Lower lobe of right lung (tissue), 2 donors: ENCODE measurements around the gene VRTN. TPM values are rescaled to one million over a fixed set of nuclear protein-coding genes. Genes with fewer than 3 reads are reported as not detected.

Experiments used
- ATAC-seq, 2 donors: fragments of 200-7000 bp; cut with Tn5 transposase; one replicate each; pipeline ENCODE4 v1.9.1; 2020 to 2022; ENCODE audit warnings: mild to moderate bottlenecking in 2 of 2, moderate library complexity in 2 of 2
- DNase-seq: peaks from one replicate; pipeline ENCODE4 v3.0.0-alpha.2; 2020
- H3K27ac ChIP-seq: fragments of 200-600 bp; one replicate; pipeline ENCODE4 v1.8.0; 2022
- H3K27me3 ChIP-seq: fragments of 200-600 bp; one replicate; pipeline ENCODE4 v1.8.0; 2022; ENCODE audit warnings: low read depth
- H3K36me3 ChIP-seq: fragments of 200-600 bp; one replicate; pipeline ENCODE4 v1.8.0; 2022; ENCODE audit warnings: mild to moderate bottlenecking
- H3K4me1 ChIP-seq: fragments of 200-600 bp; one replicate; pipeline ENCODE4 v1.8.0; 2022
- H3K4me3 ChIP-seq: fragments of 200-600 bp; one replicate; pipeline ENCODE4 v1.8.0; 2022; ENCODE audit warnings: mild to moderate bottlenecking
- H3K9me3 ChIP-seq: fragments of 200-600 bp; one replicate; pipeline ENCODE4 v1.8.0; 2022
- intact Hi-C: fragments of 100-400 bp; cut with DNase I; formaldehyde crosslinking; loops from one replicate; pipeline ENCODE4 v1.11.0; 2022
- total RNA-seq: library from RNA; stranded (reverse); fragmentation: NEBNext Ultra II Directional; extraction: Animal tissue kit (Norgen Biotek cat#: 25700); gene quantifications from one replicate; pipeline ENCODE4 v1.2.1, GENCODE V29; 2021
- TF ChIP-seq, protein P1 (sequence below): fragments of 200-600 bp; IDR thresholded peaks from one replicate; pipeline ENCODE4 v1.8.0; 2022; ENCODE audit warnings: antibody characterized with exemption, mild to moderate bottlenecking
- donor health status: DM: no; HTN: yes; CAD: no; lungs with severe emphysema.

VRTN gene
- total RNA-seq, 1 donor from 2014 or later, result not detected

- Histone ChIP-seq H3K4me1 (peaks cover 24% of the 10 kb centered on the region), H3K4me3 (no peak overlapping the region), H3K9me3 (no peaks in the 10 kb centered on the region), H3K36me3 (no peaks in the 10 kb centered on the region), H3K27ac (no peak overlapping the region), H3K27me3 (peaks cover 10% of the 10 kb centered on the region)
- DNase-seq, result peak; percentile 34
- TF ChIP-seq, protein P1, sequence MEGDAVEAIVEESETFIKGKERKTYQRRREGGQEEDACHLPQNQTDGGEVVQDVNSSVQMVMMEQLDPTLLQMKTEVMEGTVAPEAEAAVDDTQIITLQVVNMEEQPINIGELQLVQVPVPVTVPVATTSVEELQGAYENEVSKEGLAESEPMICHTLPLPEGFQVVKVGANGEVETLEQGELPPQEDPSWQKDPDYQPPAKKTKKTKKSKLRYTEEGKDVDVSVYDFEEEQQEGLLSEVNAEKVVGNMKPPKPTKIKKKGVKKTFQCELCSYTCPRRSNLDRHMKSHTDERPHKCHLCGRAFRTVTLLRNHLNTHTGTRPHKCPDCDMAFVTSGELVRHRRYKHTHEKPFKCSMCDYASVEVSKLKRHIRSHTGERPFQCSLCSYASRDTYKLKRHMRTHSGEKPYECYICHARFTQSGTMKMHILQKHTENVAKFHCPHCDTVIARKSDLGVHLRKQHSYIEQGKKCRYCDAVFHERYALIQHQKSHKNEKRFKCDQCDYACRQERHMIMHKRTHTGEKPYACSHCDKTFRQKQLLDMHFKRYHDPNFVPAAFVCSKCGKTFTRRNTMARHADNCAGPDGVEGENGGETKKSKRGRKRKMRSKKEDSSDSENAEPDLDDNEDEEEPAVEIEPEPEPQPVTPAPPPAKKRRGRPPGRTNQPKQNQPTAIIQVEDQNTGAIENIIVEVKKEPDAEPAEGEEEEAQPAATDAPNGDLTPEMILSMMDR, result no peak
- no peak for ATAC-seq
- intact Hi-C loops, result no loop called here
Observed at GRCh38 chr14:74405663-74406062, 57.4 kb downstream of the VRTN start.

GRCh38 chr14:74407021-74407800, 58.9 kb downstream of the VRTN start:
- ATAC-seq (no peak), DNase-seq (no peak)
- Histone ChIP-seq H3K27me3 (peaks cover 10% of the 10 kb centered on the region), H3K36me3 (no peaks in the 10 kb centered on the region), H3K4me3 (no peak overlapping the region), H3K4me1 (peaks cover 10% of the 10 kb centered on the region), H3K9me3 (no peaks in the 10 kb centered on the region), H3K27ac (no peak overlapping the region)
- TF ChIP-seq, protein P1, result no peak
- intact Hi-C loops, result no loop called here

DNA sequence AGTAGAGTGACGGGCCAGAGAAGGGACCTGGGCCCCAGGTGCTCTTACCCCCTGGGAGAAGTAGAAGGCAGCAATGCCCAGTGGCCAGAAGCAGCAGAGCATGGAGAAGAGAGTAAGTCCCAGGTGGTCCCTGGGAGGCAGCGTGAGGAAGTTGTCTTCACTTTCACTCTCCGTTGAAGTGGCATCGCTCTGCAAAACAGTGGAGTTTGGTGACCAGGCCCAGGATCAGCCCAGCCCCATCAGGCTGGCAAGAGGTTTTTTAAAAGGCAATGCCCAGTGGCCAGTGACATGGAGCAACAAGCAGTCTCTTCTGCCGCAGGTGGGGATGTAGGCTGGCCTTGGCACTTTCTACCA, 59.5 kb downstream of the VRTN start:
- no peak for DNase-seq
- ATAC-seq, result no peak
- Histone ChIP-seq H3K4me3 (no peak overlapping the region), H3K9me3 (no peaks in the 10 kb centered on the region), H3K27me3 (peaks cover 10% of the 10 kb centered on the region), H3K4me1 (peaks cover 4% of the 10 kb centered on the region), H3K27ac (no peak overlapping the region), H3K36me3 (no peaks in the 10 kb centered on the region)
- intact Hi-C loops, result no loop called here
- TF ChIP-seq, protein P1, result no peak

- Histone ChIP-seq H3K9me3 (no peaks in the 10 kb centered on the region), H3K27ac (no peak overlapping the region), H3K27me3 (peaks cover 10% of the 10 kb centered on the region), H3K4me3 (no peak overlapping the region), H3K4me1 (no peaks in the 10 kb centered on the region), H3K36me3 (no peaks in the 10 kb centered on the region)
- ATAC-seq, result no peak
- TF ChIP-seq, protein P1, result no peak
- intact Hi-C loops, result no loop called here
- no peak for DNase-seq
Observed at GRCh38 chr14:74408870-74409269, 60.6 kb downstream of the VRTN start.

DNA sequence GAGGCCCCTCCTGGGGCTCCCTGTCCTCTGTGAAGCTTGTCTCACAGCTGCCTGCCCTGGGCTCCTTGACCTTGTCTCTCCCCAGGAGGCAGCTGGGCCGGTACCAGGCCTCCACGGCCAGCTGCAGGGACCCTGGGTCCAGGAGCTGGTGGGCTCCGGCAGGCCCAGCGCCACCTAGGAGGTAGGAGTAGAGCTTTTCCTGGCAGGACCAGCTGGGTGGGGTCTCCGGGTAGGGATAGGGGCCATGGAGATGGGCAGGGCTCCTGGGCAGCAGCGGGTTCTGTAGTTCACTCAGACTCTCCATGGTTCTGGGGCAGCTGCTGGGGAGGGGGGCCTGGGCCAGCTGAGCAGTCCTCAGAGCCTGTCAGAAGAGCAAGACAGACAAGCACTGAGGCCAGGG, 61.2 kb downstream of the VRTN start:
- DNase-seq (no peak), ATAC-seq (no peak)
- intact Hi-C loops, result no loop called here
- peaks cover 7% of the 10 kb centered on the region for H3K27me3 ChIP-seq
- no peak overlapping the region for H3K27ac ChIP-seq
- no peak overlapping the region for H3K4me3 ChIP-seq
- TF ChIP-seq, protein P1, result no peak
- no peaks in the 10 kb centered on the region for H3K36me3 ChIP-seq
- H3K4me1 ChIP-seq, result no peaks in the 10 kb centered on the region
- no peaks in the 10 kb centered on the region for H3K9me3 ChIP-seq

Other genes starting within 250 kb of the VRTN start
- gene VSX2, start 109.0 kb upstream of the VRTN start, total RNA-seq, result not detected
- gene ABCD4, start 45.5 kb upstream of the VRTN start, total RNA-seq, result 53.3 TPM
- 1.6 TPM for gene SYNDIG1L, start 77.7 kb downstream of the VRTN start, total RNA-seq
- gene NPC2, start 144.8 kb downstream of the VRTN start, total RNA-seq, result 670 TPM
- 23.4 TPM for gene ISCA2, start 145.3 kb downstream of the VRTN start, total RNA-seq